GM23338 (cell line): ENCODE results near the gene MKNK1. TPM values are rescaled to one million over a fixed set of nuclear protein-coding genes. Genes with fewer than 3 reads are reported as not detected.

ENCODE experiments used
- ATAC-seq: fragments of 200-7000 bp; cut with Tn5 transposase; 3 replicates; pipeline ENCODE4 v1.9.1; 2020
- DNase-seq: peaks from one replicate; pipeline ENCODE4 v3.0.0-alpha.2; 2015; ENCODE audit warnings: low spot score
- H2AFZ ChIP-seq: fragments of 200-600 bp; sonication (generic); 2 replicates; pipeline ENCODE4 v1.8.0; 2016; ENCODE audit warnings: antibody characterized with exemption, mild to moderate bottlenecking, moderate library complexity
- H3F3A ChIP-seq: fragments of 200-600 bp; sonication (generic); replicated peaks from 2 replicates; pipeline ENCODE4 v1.8.0; 2017; ENCODE audit warnings: antibody characterized with exemption, mixed run types, low read depth
- H3K27ac ChIP-seq: fragments of 200-600 bp; sonication (generic); 2 replicates; pipeline ENCODE4 v1.6.1; 2016; ENCODE audit warnings: low read depth
- H3K27me3 ChIP-seq: fragments of 200-600 bp; sonication (generic); 2 replicates; pipeline ENCODE4 v1.8.0; 2016; ENCODE audit warnings: mild to moderate bottlenecking, mixed run types, moderate library complexity; ENCODE audit not compliant: insufficient read depth
- H3K36me3 ChIP-seq: fragments of 200-600 bp; sonication (generic); 2 replicates; pipeline ENCODE4 v1.8.0; 2016; ENCODE audit warnings: mild to moderate bottlenecking; ENCODE audit not compliant: insufficient read depth
- H3K4me1 ChIP-seq: fragments of 200-600 bp; sonication (generic); 2 replicates; pipeline ENCODE4 v1.8.0; 2016; ENCODE audit warnings: mild to moderate bottlenecking, moderate library complexity; ENCODE audit not compliant: insufficient read depth
- H3K4me2 ChIP-seq: fragments of 200-600 bp; sonication (generic); 2 replicates; pipeline ENCODE4 v1.7.1; 2017; ENCODE audit warnings: mixed run types
- H3K4me3 ChIP-seq: fragments of 200-600 bp; sonication (generic); 2 replicates; pipeline ENCODE4 v1.6.1; 2016; ENCODE audit warnings: mixed run types
- H3K79me2 ChIP-seq: fragments of 200-600 bp; sonication (generic); replicated peaks from 2 replicates; pipeline ENCODE4 v1.8.0; 2017; ENCODE audit warnings: mild to moderate bottlenecking; ENCODE audit not compliant: insufficient read depth
- H3K9me2 ChIP-seq: fragments of 200-600 bp; sonication (generic); 2 replicates; pipeline ENCODE4 v1.8.0; 2017; ENCODE audit not compliant: insufficient read depth
- H4K20me1 ChIP-seq: fragments of 200-600 bp; sonication (generic); replicated peaks from 2 replicates; pipeline ENCODE4 v1.8.0; 2017; ENCODE audit warnings: mild to moderate bottlenecking; ENCODE audit not compliant: insufficient read depth
- H3K27ac Mint-ChIP-seq: 2 replicates; pipeline ENCODE4 v1.8.0; 2020; ENCODE audit warnings: inconsistent platforms, mild to moderate bottlenecking, moderate library complexity, mixed read lengths
- H3K27me3 Mint-ChIP-seq: 3 replicates; pipeline ENCODE4 v1.8.0; 2022; ENCODE audit warnings: low read depth, mild to moderate bottlenecking, moderate library complexity, mixed read lengths, inconsistent platforms; ENCODE audit not compliant: insufficient read depth, poor library complexity
- H3K36me3 Mint-ChIP-seq: 3 replicates; pipeline ENCODE4 v1.8.0; 2021; ENCODE audit warnings: low read depth, mild to moderate bottlenecking, inconsistent platforms, moderate library complexity, mixed read lengths
- H3K4me1 Mint-ChIP-seq: 3 replicates; pipeline ENCODE4 v1.8.0; 2020; ENCODE audit warnings: mild to moderate bottlenecking, inconsistent platforms, mixed read lengths
- H3K4me3 Mint-ChIP-seq: 3 replicates; pipeline ENCODE4 v1.8.0; 2021; ENCODE audit warnings: moderate library complexity, mild to moderate bottlenecking, inconsistent platforms, mixed read lengths
- H3K9me3 Mint-ChIP-seq: 3 replicates; pipeline ENCODE4 v1.8.0; 2020; ENCODE audit warnings: moderate library complexity, mild to moderate bottlenecking, inconsistent platforms, mixed read lengths
- CREB1 ChIP-seq: fragments of 250-450 bp; sonication (Bioruptor Pico); IDR thresholded peaks from 2 replicates; pipeline ENCODE4 v1.5.0; 2020; ENCODE audit warnings: low read depth, mild to moderate bottlenecking, moderate library complexity
- EZH2 ChIP-seq: fragments of 200-600 bp; sonication (generic); IDR thresholded peaks from one replicate; pipeline ENCODE4 v1.8.0; 2017; ENCODE audit warnings: antibody characterized with exemption, mild to moderate bottlenecking, low read depth; ENCODE audit not compliant: unreplicated experiment
- EZH2phosphoT487 ChIP-seq: fragments of 200-600 bp; sonication (generic); IDR thresholded peaks from one replicate; pipeline ENCODE4 v1.8.1; 2018; ENCODE audit warnings: antibody characterized with exemption; ENCODE audit not compliant: unreplicated experiment
- JUNB ChIP-seq: IDR thresholded peaks from one replicate; pipeline ENCODE4 v1.6.1; 2016; ENCODE audit warnings: antibody characterized with exemption; ENCODE audit not compliant: unreplicated experiment
- NANOG ChIP-seq: IDR thresholded peaks from 2 replicates; pipeline ENCODE4 v1.6.1; 2016; ENCODE audit warnings: antibody characterized with exemption, borderline replicate concordance
- POLR2AphosphoS5 ChIP-seq: IDR thresholded peaks from 2 replicates; pipeline ENCODE4 v1.6.1; 2016; ENCODE audit warnings: antibody characterized with exemption, low read depth
- STAT1 ChIP-seq: IDR thresholded peaks from one replicate; pipeline ENCODE4 v1.6.1; 2016; ENCODE audit warnings: antibody characterized with exemption; ENCODE audit not compliant: unreplicated experiment
- ZNF114 ChIP-seq: fragments of 250-450 bp; sonication (Bioruptor Pico); IDR thresholded peaks from 2 replicates; pipeline ENCODE4 v1.5.0; 2020; ENCODE audit warnings: mild to moderate bottlenecking, moderate library complexity
- ZNF331 ChIP-seq: fragments of 250-450 bp; sonication (Bioruptor Pico); IDR thresholded peaks from 2 replicates; pipeline ENCODE4 v1.5.0; 2020; ENCODE audit warnings: low read depth, mild to moderate bottlenecking, moderate library complexity
- polyA plus RNA-seq: library from polyadenylated mRNA; unstranded; fragments of >200 nt; fragmentation: Nextera tagmentation; extraction: Ambion mirVana; gene quantifications from 2 replicates; pipeline ENCODE4 v1.2.1, GENCODE V29; 2016
- total RNA-seq: library from RNA; depleted of rRNA; stranded (reverse); fragments of >200 nt; shearing (Covaris generic); gene quantifications from 2 replicates; pipeline ENCODE4 v1.2.3, GENCODE V29; 2014
- TF ChIP-seq, protein P1 (sequence below): fragments of 250-450 bp; sonication (Bioruptor Pico); IDR thresholded peaks from 2 replicates; pipeline ENCODE4 v1.5.0; 2020; ENCODE audit warnings: mild to moderate bottlenecking, moderate library complexity
- TF ChIP-seq, protein P2 (sequence below): IDR thresholded peaks from one replicate; pipeline ENCODE4 v1.6.1; 2018; ENCODE audit warnings: antibody characterized with exemption; ENCODE audit not compliant: unreplicated experiment
- TF ChIP-seq, protein P3 (sequence below), 2 experiments: fragments of 200-600 bp in 1 of 2; sonication (generic) in 1 of 2; conservative IDR thresholded peaks; 2 replicates each; pipeline versions ENCODE4 v1.5.1 to v1.6.1; 2016 to 2017; ENCODE audit warnings: antibody characterized with exemption in 2 of 2, low read depth in 2 of 2, mild to moderate bottlenecking in 2 of 2, moderate library complexity in 1 of 2
- TF ChIP-seq, protein P4 (sequence below): IDR thresholded peaks from 2 replicates; pipeline ENCODE4 v1.6.1; 2016; ENCODE audit warnings: antibody characterized with exemption

MKNK1 gene
- total and polyA plus RNA-seq, 2 experiments from 2014 or later: 11.8 to 20.5 TPM

DNA sequence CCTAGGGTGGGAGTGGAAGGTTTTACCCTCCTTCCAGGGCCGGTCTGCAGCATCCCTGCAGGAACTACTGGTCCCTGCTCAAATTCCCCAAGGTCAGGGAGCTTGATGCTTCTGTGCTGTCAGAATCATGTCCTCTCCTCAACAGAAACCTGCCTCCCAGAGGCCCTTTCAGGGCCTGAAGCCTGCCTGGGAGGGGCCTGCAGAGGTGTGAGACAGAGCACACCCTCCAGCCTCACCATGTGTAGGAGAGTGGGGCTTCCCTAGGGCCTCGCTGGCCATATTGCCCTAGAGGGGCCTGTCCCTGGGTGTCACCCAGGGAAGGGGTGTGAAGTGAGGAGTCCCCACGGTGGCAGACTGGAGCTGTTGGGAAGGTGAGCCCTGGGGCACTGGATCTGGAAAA lies 73.8 kb downstream of the MKNK1 start:
- H3K36me3 Mint-ChIP-seq: no peaks in the 10 kb centered on the region

More for the DNA sequence above, 73.8 kb downstream of the MKNK1 start:
- Histone ChIP-seq H3K9me2 (no peaks in the 10 kb centered on the region), H3K79me2 (no peaks in the 10 kb centered on the region), H3K4me3 (no peak overlapping the region), H4K20me1 (no peaks in the 10 kb centered on the region; the same call in 1 of the 2 replicates), H3K4me2 (peak overlapping the region; percentile 29; the same call in 1 of the 2 replicates), H3K27me3 (peaks cover 98% of the 10 kb centered on the region), H3K36me3 (no peaks in the 10 kb centered on the region), H3F3A (peaks cover 14% of the 10 kb centered on the region), H3K27ac (no peak overlapping the region), H3K4me1 (peaks cover 30% of the 10 kb centered on the region), H2AFZ (no peak overlapping the region)
- Mint-ChIP-seq H3K9me3 (no peaks in the 10 kb centered on the region), H3K27ac (no peak overlapping the region), H3K4me1 (peaks cover 44% of the 10 kb centered on the region), H3K27me3 (peaks cover 83% of the 10 kb centered on the region), H3K4me3 (no peak overlapping the region; the same call in 2 of the 3 replicates)
- no peak for ATAC-seq
- no peak for DNase-seq
- TF ChIP-seq, protein P1, sequence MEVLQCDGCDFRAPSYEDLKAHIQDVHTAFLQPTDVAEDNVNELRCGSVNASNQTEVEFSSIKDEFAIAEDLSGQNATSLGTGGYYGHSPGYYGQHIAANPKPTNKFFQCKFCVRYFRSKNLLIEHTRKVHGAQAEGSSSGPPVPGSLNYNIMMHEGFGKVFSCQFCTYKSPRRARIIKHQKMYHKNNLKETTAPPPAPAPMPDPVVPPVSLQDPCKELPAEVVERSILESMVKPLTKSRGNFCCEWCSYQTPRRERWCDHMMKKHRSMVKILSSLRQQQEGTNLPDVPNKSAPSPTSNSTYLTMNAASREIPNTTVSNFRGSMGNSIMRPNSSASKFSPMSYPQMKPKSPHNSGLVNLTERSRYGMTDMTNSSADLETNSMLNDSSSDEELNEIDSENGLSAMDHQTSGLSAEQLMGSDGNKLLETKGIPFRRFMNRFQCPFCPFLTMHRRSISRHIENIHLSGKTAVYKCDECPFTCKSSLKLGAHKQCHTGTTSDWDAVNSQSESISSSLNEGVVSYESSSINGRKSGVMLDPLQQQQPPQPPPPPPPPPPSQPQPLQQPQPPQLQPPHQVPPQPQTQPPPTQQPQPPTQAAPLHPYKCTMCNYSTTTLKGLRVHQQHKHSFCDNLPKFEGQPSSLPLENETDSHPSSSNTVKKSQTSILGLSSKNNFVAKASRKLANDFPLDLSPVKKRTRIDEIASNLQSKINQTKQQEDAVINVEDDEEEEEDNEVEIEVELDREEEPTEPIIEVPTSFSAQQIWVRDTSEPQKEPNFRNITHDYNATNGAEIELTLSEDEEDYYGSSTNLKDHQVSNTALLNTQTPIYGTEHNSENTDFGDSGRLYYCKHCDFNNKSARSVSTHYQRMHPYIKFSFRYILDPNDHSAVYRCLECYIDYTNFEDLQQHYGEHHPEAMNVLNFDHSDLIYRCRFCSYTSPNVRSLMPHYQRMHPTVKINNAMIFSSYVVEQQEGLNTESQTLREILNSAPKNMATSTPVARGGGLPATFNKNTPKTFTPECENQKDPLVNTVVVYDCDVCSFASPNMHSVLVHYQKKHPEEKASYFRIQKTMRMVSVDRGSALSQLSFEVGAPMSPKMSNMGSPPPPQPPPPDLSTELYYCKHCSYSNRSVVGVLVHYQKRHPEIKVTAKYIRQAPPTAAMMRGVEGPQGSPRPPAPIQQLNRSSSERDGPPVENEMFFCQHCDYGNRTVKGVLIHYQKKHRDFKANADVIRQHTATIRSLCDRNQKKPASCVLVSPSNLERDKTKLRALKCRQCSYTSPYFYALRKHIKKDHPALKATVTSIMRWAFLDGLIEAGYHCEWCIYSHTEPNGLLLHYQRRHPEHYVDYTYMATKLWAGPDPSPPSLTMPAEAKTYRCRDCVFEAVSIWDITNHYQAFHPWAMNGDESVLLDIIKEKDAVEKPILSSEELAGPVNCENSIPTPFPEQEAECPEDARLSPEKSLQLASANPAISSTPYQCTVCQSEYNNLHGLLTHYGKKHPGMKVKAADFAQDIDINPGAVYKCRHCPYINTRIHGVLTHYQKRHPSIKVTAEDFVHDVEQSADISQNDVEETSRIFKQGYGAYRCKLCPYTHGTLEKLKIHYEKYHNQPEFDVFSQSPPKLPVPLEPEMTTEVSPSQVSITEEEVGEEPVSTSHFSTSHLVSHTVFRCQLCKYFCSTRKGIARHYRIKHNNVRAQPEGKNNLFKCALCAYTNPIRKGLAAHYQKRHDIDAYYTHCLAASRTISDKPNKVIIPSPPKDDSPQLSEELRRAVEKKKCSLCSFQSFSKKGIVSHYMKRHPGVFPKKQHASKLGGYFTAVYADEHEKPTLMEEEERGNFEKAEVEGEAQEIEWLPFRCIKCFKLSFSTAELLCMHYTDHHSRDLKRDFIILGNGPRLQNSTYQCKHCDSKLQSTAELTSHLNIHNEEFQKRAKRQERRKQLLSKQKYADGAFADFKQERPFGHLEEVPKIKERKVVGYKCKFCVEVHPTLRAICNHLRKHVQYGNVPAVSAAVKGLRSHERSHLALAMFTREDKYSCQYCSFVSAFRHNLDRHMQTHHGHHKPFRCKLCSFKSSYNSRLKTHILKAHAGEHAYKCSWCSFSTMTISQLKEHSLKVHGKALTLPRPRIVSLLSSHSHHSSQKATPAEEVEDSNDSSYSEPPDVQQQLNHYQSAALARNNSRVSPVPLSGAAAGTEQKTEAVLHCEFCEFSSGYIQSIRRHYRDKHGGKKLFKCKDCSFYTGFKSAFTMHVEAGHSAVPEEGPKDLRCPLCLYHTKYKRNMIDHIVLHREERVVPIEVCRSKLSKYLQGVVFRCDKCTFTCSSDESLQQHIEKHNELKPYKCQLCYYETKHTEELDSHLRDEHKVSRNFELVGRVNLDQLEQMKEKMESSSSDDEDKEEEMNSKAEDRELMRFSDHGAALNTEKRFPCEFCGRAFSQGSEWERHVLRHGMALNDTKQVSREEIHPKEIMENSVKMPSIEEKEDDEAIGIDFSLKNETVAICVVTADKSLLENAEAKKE (CRISPR knock-in tag): no peak
- no peak for TF ChIP-seq JUNB
- TF ChIP-seq STAT1: no peak
- no peak for TF ChIP-seq EZH2phosphoT487
- TF ChIP-seq CREB1 (CRISPR knock-in tag): no peak
- TF ChIP-seq, protein P2, sequence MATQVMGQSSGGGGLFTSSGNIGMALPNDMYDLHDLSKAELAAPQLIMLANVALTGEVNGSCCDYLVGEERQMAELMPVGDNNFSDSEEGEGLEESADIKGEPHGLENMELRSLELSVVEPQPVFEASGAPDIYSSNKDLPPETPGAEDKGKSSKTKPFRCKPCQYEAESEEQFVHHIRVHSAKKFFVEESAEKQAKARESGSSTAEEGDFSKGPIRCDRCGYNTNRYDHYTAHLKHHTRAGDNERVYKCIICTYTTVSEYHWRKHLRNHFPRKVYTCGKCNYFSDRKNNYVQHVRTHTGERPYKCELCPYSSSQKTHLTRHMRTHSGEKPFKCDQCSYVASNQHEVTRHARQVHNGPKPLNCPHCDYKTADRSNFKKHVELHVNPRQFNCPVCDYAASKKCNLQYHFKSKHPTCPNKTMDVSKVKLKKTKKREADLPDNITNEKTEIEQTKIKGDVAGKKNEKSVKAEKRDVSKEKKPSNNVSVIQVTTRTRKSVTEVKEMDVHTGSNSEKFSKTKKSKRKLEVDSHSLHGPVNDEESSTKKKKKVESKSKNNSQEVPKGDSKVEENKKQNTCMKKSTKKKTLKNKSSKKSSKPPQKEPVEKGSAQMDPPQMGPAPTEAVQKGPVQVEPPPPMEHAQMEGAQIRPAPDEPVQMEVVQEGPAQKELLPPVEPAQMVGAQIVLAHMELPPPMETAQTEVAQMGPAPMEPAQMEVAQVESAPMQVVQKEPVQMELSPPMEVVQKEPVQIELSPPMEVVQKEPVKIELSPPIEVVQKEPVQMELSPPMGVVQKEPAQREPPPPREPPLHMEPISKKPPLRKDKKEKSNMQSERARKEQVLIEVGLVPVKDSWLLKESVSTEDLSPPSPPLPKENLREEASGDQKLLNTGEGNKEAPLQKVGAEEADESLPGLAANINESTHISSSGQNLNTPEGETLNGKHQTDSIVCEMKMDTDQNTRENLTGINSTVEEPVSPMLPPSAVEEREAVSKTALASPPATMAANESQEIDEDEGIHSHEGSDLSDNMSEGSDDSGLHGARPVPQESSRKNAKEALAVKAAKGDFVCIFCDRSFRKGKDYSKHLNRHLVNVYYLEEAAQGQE: no peak
- TF ChIP-seq, protein P3, sequence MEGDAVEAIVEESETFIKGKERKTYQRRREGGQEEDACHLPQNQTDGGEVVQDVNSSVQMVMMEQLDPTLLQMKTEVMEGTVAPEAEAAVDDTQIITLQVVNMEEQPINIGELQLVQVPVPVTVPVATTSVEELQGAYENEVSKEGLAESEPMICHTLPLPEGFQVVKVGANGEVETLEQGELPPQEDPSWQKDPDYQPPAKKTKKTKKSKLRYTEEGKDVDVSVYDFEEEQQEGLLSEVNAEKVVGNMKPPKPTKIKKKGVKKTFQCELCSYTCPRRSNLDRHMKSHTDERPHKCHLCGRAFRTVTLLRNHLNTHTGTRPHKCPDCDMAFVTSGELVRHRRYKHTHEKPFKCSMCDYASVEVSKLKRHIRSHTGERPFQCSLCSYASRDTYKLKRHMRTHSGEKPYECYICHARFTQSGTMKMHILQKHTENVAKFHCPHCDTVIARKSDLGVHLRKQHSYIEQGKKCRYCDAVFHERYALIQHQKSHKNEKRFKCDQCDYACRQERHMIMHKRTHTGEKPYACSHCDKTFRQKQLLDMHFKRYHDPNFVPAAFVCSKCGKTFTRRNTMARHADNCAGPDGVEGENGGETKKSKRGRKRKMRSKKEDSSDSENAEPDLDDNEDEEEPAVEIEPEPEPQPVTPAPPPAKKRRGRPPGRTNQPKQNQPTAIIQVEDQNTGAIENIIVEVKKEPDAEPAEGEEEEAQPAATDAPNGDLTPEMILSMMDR (conservative IDR thresholded peaks at IDR 0.05; ENCODE audit: low read depth in 2 of 2): no peak
- TF ChIP-seq ZNF114 (CRISPR knock-in tag): no peak
- no peak for TF ChIP-seq ZNF331 (CRISPR knock-in tag)
- TF ChIP-seq POLR2AphosphoS5: no peak
- TF ChIP-seq EZH2: no peak
- no peak for TF ChIP-seq NANOG
- TF ChIP-seq, protein P4, sequence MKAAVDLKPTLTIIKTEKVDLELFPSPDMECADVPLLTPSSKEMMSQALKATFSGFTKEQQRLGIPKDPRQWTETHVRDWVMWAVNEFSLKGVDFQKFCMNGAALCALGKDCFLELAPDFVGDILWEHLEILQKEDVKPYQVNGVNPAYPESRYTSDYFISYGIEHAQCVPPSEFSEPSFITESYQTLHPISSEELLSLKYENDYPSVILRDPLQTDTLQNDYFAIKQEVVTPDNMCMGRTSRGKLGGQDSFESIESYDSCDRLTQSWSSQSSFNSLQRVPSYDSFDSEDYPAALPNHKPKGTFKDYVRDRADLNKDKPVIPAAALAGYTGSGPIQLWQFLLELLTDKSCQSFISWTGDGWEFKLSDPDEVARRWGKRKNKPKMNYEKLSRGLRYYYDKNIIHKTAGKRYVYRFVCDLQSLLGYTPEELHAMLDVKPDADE: no peak
